Neuronal stem cell (in vitro differentiated cells): ENCODE results near the gene TIRAP.

Experiments
- DNase-seq: peaks from one replicate; pipeline ENCODE4 v3.0.0-alpha.2; 2013; ENCODE audit warnings: low spot score
- H2AFZ ChIP-seq: one replicate; pipeline ENCODE4 v1.6.1; 2013; ENCODE audit warnings: mild to moderate bottlenecking, low read length, inconsistent platforms
- H2AK5ac ChIP-seq: 2 replicates; pipeline ENCODE4 v1.6.1; 2013; ENCODE audit warnings: low read depth, mild to moderate bottlenecking, inconsistent platforms, low read length, moderate library complexity, mixed read lengths
- H2BK120ac ChIP-seq: 2 replicates; pipeline ENCODE4 v1.6.1; 2013; ENCODE audit warnings: low read depth, mild to moderate bottlenecking, inconsistent platforms, low read length, moderate library complexity, mixed read lengths
- H2BK12ac ChIP-seq: one replicate; pipeline ENCODE4 v1.6.1; 2013; ENCODE audit warnings: low read length, inconsistent platforms
- H2BK15ac ChIP-seq: 2 replicates; pipeline ENCODE4 v1.6.1; 2013; ENCODE audit warnings: mild to moderate bottlenecking, low read length, inconsistent platforms, mixed read lengths
- H2BK5ac ChIP-seq: one replicate; pipeline ENCODE4 v1.6.1; 2013; ENCODE audit warnings: inconsistent platforms, mild to moderate bottlenecking, low read length, moderate library complexity
- H3K14ac ChIP-seq: one replicate; pipeline ENCODE4 v1.6.1; 2013; ENCODE audit warnings: low read length, inconsistent platforms
- H3K18ac ChIP-seq: 2 replicates; pipeline ENCODE4 v1.6.1; 2013; ENCODE audit warnings: low read length, inconsistent platforms
- H3K23ac ChIP-seq: 2 replicates; pipeline ENCODE4 v1.6.1; 2013; ENCODE audit warnings: low read depth, mild to moderate bottlenecking, mixed read lengths, low read length, inconsistent platforms; ENCODE audit not compliant: poor library complexity
- H3K27ac ChIP-seq: replicated peaks from 3 replicates; pipeline ENCODE4 v1.5.1; 2013; ENCODE audit warnings: low read length, inconsistent platforms
- H3K27me3 ChIP-seq, 3 experiments: 2 replicates each; pipeline ENCODE4 v1.6.1; 2013; ENCODE audit warnings: low read length in 3 of 3, mild to moderate bottlenecking in 2 of 3, inconsistent platforms in 1 of 3, low read depth in 1 of 3, mixed read lengths in 1 of 3, moderate library complexity in 1 of 3; ENCODE audit not compliant: control insufficient read depth in 3 of 3, insufficient read depth in 3 of 3
- H3K36me3 ChIP-seq, 2 donors: replicated peaks in 1 of 2; 2 replicates each; pipeline ENCODE4 v1.6.1; 2013; ENCODE audit warnings: low read length in 2 of 2; ENCODE audit not compliant: control insufficient read depth in 2 of 2, insufficient read depth in 2 of 2
- H3K4ac ChIP-seq: 2 replicates; pipeline ENCODE4 v1.6.1; 2013; ENCODE audit warnings: inconsistent platforms, mild to moderate bottlenecking, low read length, moderate library complexity
- H3K4me1 ChIP-seq, 2 donors: 1 replicate in 1 of 2; 2 replicates in 1 of 2; pipeline ENCODE4 v1.6.1; 2013; ENCODE audit warnings: low read length in 2 of 2, low read depth in 1 of 2; ENCODE audit not compliant: control insufficient read depth in 2 of 2, insufficient read depth in 1 of 2
- H3K4me2 ChIP-seq: one replicate; pipeline ENCODE4 v1.6.1; 2013; ENCODE audit warnings: mild to moderate bottlenecking, low read length, inconsistent platforms; ENCODE audit not compliant: insufficient read depth, poor library complexity, severe bottlenecking
- H3K4me3 ChIP-seq, 2 donors: 2 replicates each; pipeline ENCODE4 v1.5.1; 2013; ENCODE audit warnings: low read length in 2 of 2, mild to moderate bottlenecking in 2 of 2, inconsistent platforms in 1 of 2, moderate library complexity in 1 of 2
- H3K79me1 ChIP-seq: one replicate; pipeline ENCODE4 v1.6.1; 2013; ENCODE audit warnings: low read depth, mild to moderate bottlenecking, inconsistent platforms, low read length, moderate library complexity
- H3K9ac ChIP-seq: one replicate; pipeline ENCODE4 v1.6.1; 2013; ENCODE audit warnings: mild to moderate bottlenecking, low read depth, low read length, inconsistent platforms; ENCODE audit not compliant: poor library complexity
- H3K9me3 ChIP-seq, 2 donors: replicated peaks in 1 of 2; 2 replicates each; pipeline versions ENCODE3 to v1.6.1; 2013; ENCODE audit warnings: low read length in 2 of 2, mild to moderate bottlenecking in 2 of 2, inconsistent platforms in 1 of 2, low read depth in 1 of 2, mixed read lengths in 1 of 2, moderate library complexity in 1 of 2; ENCODE audit not compliant: control insufficient read depth in 2 of 2, insufficient read depth in 1 of 2
- H4K8ac ChIP-seq: one replicate; pipeline ENCODE4 v1.6.1; 2013; ENCODE audit warnings: low read depth, mild to moderate bottlenecking, inconsistent platforms, low read length, moderate library complexity
- H4K91ac ChIP-seq: one replicate; pipeline ENCODE4 v1.6.1; 2013; ENCODE audit warnings: low read length, low read depth, mild to moderate bottlenecking, inconsistent platforms; ENCODE audit not compliant: poor library complexity
- WGBS, 2 donors: extraction: QIAGEN DNeasy Blood & Tissue Kit; methylation state at CpG; one replicate each; pipeline ENCODE4 v1.1.7; 2013; ENCODE audit warnings: missing lambda C conversion rate in 2 of 2, mixed read lengths in 1 of 2; ENCODE audit not compliant: insufficient read length in 2 of 2, insufficient replicate concordance in 1 of 2; ENCODE audit errors: extremely low coverage in 2 of 2; 5-methylcytosine and 5-hydroxymethylcytosine counted together

The TIRAP gene

DNA sequence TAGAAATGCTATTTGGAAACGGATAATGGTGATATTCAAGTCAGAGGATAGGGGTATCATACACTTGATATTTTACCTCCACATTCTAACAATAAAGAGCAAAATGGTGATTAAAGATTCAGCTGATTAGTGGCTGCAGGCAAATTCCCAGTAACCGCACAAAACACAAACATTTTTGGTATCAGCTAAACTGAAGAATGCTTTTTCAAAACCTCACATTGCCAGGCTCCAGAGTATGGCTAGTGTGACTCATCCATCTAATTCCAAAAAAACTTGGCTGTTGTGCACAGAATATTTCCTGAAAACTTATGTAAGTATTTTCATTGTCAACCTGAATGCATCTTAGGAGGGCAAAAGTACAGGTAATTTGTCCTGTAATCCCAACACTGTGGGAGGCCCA is 25.1 kb upstream of the TIRAP start:
- Histone ChIP-seq H2BK5ac (no peak overlapping the region), H3K9ac (no peak overlapping the region), H3K9me3 (no peaks in the 10 kb centered on the region), H3K27me3 (no peaks in the 10 kb centered on the region), H3K4ac (no peak overlapping the region), H2BK120ac (no peak overlapping the region), H3K79me1 (no peaks in the 10 kb centered on the region), H4K8ac (no peak overlapping the region), H3K4me2 (no peak overlapping the region), H3K27ac (no peak overlapping the region), H3K36me3 (peaks cover 18 to 84% of the 10 kb centered on the region in 2 donors), H2AK5ac (no peak overlapping the region), H3K14ac (no peak overlapping the region), H2BK15ac (no peak overlapping the region), H3K18ac (no peak overlapping the region), H3K4me1 (no peaks in the 10 kb centered on the region), H3K4me3 (no peak overlapping the region), H2BK12ac (no peak overlapping the region), H4K91ac (no peak overlapping the region), H3K23ac (no peak overlapping the region), H2AFZ (no peak overlapping the region)
- WGBS, 2 donors = no CpG with 5 or more reads among the region's 2 CpGs
- DNase-seq = no peak

GRCh38 chr11:126262216-126262615 is 20.7 kb upstream of the TIRAP start:
- no peak overlapping the region for H3K4me2 ChIP-seq
- DNase-seq = no peak
- H3K36me3 ChIP-seq = peaks cover 48 to 94% of the 10 kb centered on the region in 2 donors
- no peak overlapping the region for H3K4me3 ChIP-seq
- no peak overlapping the region for H4K91ac ChIP-seq
- H2BK120ac ChIP-seq = no peak overlapping the region
- no peak overlapping the region for H3K18ac ChIP-seq
- H3K4me1 ChIP-seq = no peaks in the 10 kb centered on the region
- H3K14ac ChIP-seq = no peak overlapping the region
- no peaks in the 10 kb centered on the region for H3K27me3 ChIP-seq
- no peak overlapping the region for H3K23ac ChIP-seq
- H2AFZ ChIP-seq = no peak overlapping the region
- no CpG with 5 or more reads among the region's 6 CpGs for WGBS, 2 donors
- no peak overlapping the region for H3K4ac ChIP-seq
- H2BK12ac ChIP-seq = no peak overlapping the region
- H2AK5ac ChIP-seq = no peak overlapping the region
- no peaks in the 10 kb centered on the region for H3K9me3 ChIP-seq
- no peaks in the 10 kb centered on the region for H3K79me1 ChIP-seq
- H2BK5ac ChIP-seq = no peak overlapping the region
- no peak overlapping the region for H4K8ac ChIP-seq
- H3K9ac ChIP-seq = no peak overlapping the region
- no peak overlapping the region for H3K27ac ChIP-seq
- H2BK15ac ChIP-seq = no peak overlapping the region

- no peak for DNase-seq
Observed at GRCh38 chr11:126263489-126263888, 19.4 kb upstream of the TIRAP start.

GRCh38 chr11:126265811-126266210 is 17.1 kb upstream of the TIRAP start:
- Histone ChIP-seq H2AFZ (no peak overlapping the region), H3K4me3 (no peak overlapping the region), H4K8ac (no peak overlapping the region), H4K91ac (no peak overlapping the region), H3K4me2 (no peak overlapping the region), H3K4ac (no peak overlapping the region), H3K27me3 (no peaks in the 10 kb centered on the region), H3K36me3 (peaks cover 49 to 71% of the 10 kb centered on the region in 2 donors), H3K9ac (no peak overlapping the region), H3K27ac (no peak overlapping the region), H3K18ac (no peak overlapping the region), H3K79me1 (no peaks in the 10 kb centered on the region), H3K9me3 (no peaks in the 10 kb centered on the region), H2BK120ac (no peak overlapping the region), H2AK5ac (no peak overlapping the region), H2BK15ac (no peak overlapping the region), H3K14ac (no peak overlapping the region), H3K23ac (no peak overlapping the region), H2BK12ac (no peak overlapping the region), H3K4me1 (peaks cover 8 to 15% of the 10 kb centered on the region in 2 donors), H2BK5ac (no peak overlapping the region)
- no CpG with 5 or more reads among the region's 8 CpGs for WGBS, 2 donors
- no peak for DNase-seq

More at GRCh38 chr11:126263489-126263888, 19.4 kb upstream of the TIRAP start:
- H3K27ac ChIP-seq = no peak overlapping the region
- peaks cover 49 to 88% of the 10 kb centered on the region in 2 donors for H3K36me3 ChIP-seq
- no peak overlapping the region for H3K4me2 ChIP-seq
- H2BK5ac ChIP-seq = peak overlapping the region; percentile 27
- no peak overlapping the region for H3K4ac ChIP-seq
- peaks cover 4 to 7% of the 10 kb centered on the region in 2 donors for H3K4me1 ChIP-seq
- H2AFZ ChIP-seq = no peak overlapping the region
- H3K18ac ChIP-seq = no peak overlapping the region
- no peak overlapping the region for H3K14ac ChIP-seq
- no CpG with 5 or more reads among the region's 6 CpGs for whole genome bisulfite sequencing, 2 donors
- H3K9ac ChIP-seq = no peak overlapping the region
- H3K79me1 ChIP-seq = no peaks in the 10 kb centered on the region
- H2BK12ac ChIP-seq = no peak overlapping the region
- H2BK120ac ChIP-seq = no peak overlapping the region
- H3K4me3 ChIP-seq = no peak overlapping the region
- no peak overlapping the region for H2BK15ac ChIP-seq
- H2AK5ac ChIP-seq = no peak overlapping the region
- H3K23ac ChIP-seq = no peak overlapping the region
- H3K27me3 ChIP-seq = no peaks in the 10 kb centered on the region
- no peaks in the 10 kb centered on the region for H3K9me3 ChIP-seq
- H4K8ac ChIP-seq = no peak overlapping the region
- no peak overlapping the region for H4K91ac ChIP-seq
